H1 (cell line): Measurements from ENCODE around the gene CNIH3. TPM values are rescaled to one million over a fixed set of nuclear protein-coding genes. Genes with fewer than 3 reads are reported as not detected.

Experiments used
- BCL11A ChIP-seq, 2 experiments: IDR thresholded peaks; one replicate each; pipeline ENCODE4 v1.6.1; 2011; ENCODE audit warnings: low read depth in 2 of 2, low read length in 2 of 2, mild to moderate bottlenecking in 2 of 2
- BRCA1 ChIP-seq: IDR thresholded peaks from 2 replicates; pipeline ENCODE4 v1.6.1; 2012; ENCODE audit warnings: low read depth, low read length, improper control_type of control experiment
- EP300 ChIP-seq, 2 experiments: IDR thresholded peaks; 1 replicate in 1 of 2; 2 replicates in 1 of 2; pipeline ENCODE4 v1.6.1; 2011 to 2012; ENCODE audit warnings: low read depth in 2 of 2, low read length in 2 of 2, mild to moderate bottlenecking in 2 of 2, borderline replicate concordance in 1 of 2, inconsistent platforms in 1 of 2, moderate library complexity in 1 of 2
- HDAC6 ChIP-seq: IDR thresholded peaks from one replicate; pipeline ENCODE4 v1.7.1; 2012; ENCODE audit warnings: low read depth, mild to moderate bottlenecking, inconsistent platforms, low read length, moderate library complexity
- TCF12 ChIP-seq: IDR thresholded peaks from 2 replicates; pipeline ENCODE4 v1.6.1; 2011; ENCODE audit warnings: low read depth, mild to moderate bottlenecking, low read length
- polyA plus RNA-seq, 7 experiments: library from polyadenylated mRNA; depleted of rRNA in 3 of 7; stranded (reverse) in 5 of 7; unstranded in 2 of 7; fragments of >200 nt in 5 of 7; fragments of 200-250 nt in 2 of 7; gene quantifications; 1 replicate in 5 of 7; 2 replicates in 1 of 7; 4 replicates in 1 of 7; pipeline versions ENCODE4 v1.2.1 to v1.2.3, GENCODE V29; 2011 to 2013; ENCODE audit warnings: missing spikeins in 2 of 7, mixed read lengths in 2 of 7
- total RNA-seq: library from RNA; stranded (reverse); fragmentation: NEBNext Ultra II Directional; extraction: Animal tissue kit (Norgen Biotek cat#: 25700); gene quantifications from 2 replicates; pipeline ENCODE4 v1.2.1, GENCODE V29; 2021

CNIH3 gene
- total and polyA plus RNA-seq, 2 of the 8 experiments (the other 6 are each of a cell fraction or from before 2014, with no cell fraction given), result 3.7 to 5.6 TPM

GRCh38 chr1:224650290-224650689, 34.2 kb downstream of the CNIH3 start (continued):
- TF ChIP-seq HDAC6, result no peak
- no peak for TF ChIP-seq BRCA1
- no peak for TF ChIP-seq BCL11A (IDR thresholded peaks at IDR 0.05; ENCODE audit: low read depth in 2 of 2, low read length in 2 of 2)
- TF ChIP-seq TCF12, result no peak
- TF ChIP-seq EP300 (IDR thresholded peaks at IDR 0.05; ENCODE audit: borderline replicate concordance in 1 of 2, low read depth in 2 of 2, low read length in 2 of 2), result no peak
